ENCODE data around the gene CCDC187.

GRCh38 chr9:136336881-136337280, 33.0 kb upstream of the CCDC187 start:
- no peak for TF ChIP-seq TAF1 (CRISPR knock-in tag; IDR thresholded peaks at IDR 0.05)
- TF ChIP-seq HBP1 (CRISPR knock-in tag; IDR thresholded peaks at IDR 0.05; ENCODE audit: low read depth) = no peak
- no peak for TF ChIP-seq CREM (IDR thresholded peaks at IDR 0.05)
- no peak for TF ChIP-seq CREM (CRISPR knock-in tag; IDR thresholded peaks at IDR 0.05)
- TF ChIP-seq PHF20 (CRISPR knock-in tag; IDR thresholded peaks at IDR 0.05) = no peak
- TF ChIP-seq TEF (CRISPR knock-in tag; IDR thresholded peaks at IDR 0.05) = no peak
- no peak for TF ChIP-seq ZNF547 (CRISPR knock-in tag; IDR thresholded peaks at IDR 0.05)
- no peak for TF ChIP-seq ZNF33A (CRISPR knock-in tag; IDR thresholded peaks at IDR 0.05; ENCODE audit: borderline replicate concordance)
- TF ChIP-seq ZBED4 (CRISPR knock-in tag; IDR thresholded peaks at IDR 0.05; ENCODE audit: borderline replicate concordance) = no peak
- no peak for TF ChIP-seq SAP130 (CRISPR knock-in tag; IDR thresholded peaks at IDR 0.05; ENCODE audit: low read depth)
- TF ChIP-seq ZFP36 (IDR thresholded peaks at IDR 0.05; ENCODE audit: borderline replicate concordance, low read depth, low read length, partially characterized antibody) = no peak
- TF ChIP-seq CTCF (CRISPR knock-in tag; IDR thresholded peaks at IDR 0.05) = no peak
